ENCODE measurements around the gene NLRP3. TPM values are rescaled to one million over a fixed set of nuclear protein-coding genes. Genes with fewer than 3 reads are reported as not detected.

The NLRP3 gene
- total RNA-seq, 1 experiment from 2014 or later, result 3.8 TPM

GRCh38 chr1:247437551-247438505 is 21.9 kb downstream of the NLRP3 start:
- DNase-seq (ENCODE audit: low read depth), result no peak

- DNase-seq (ENCODE audit: low read depth), result no peak
Observed at GRCh38 chr1:247440001-247440620, 24.1 kb downstream of the NLRP3 start.

- DNase-seq (ENCODE audit: low read depth), result no peak
Observed at GRCh38 chr1:247441606-247442005, 25.6 kb downstream of the NLRP3 start.

GRCh38 chr1:247442164-247442563 is 26.2 kb downstream of the NLRP3 start:
- DNase-seq (ENCODE audit: low read depth), result no peak

GRCh38 chr1:247443641-247444040 is 27.7 kb downstream of the NLRP3 start:
- no peak for DNase-seq (ENCODE audit: low read depth)

GRCh38 chr1:247444571-247444970 is 28.6 kb downstream of the NLRP3 start:
- DNase-seq (ENCODE audit: low read depth), result no peak

DNA sequence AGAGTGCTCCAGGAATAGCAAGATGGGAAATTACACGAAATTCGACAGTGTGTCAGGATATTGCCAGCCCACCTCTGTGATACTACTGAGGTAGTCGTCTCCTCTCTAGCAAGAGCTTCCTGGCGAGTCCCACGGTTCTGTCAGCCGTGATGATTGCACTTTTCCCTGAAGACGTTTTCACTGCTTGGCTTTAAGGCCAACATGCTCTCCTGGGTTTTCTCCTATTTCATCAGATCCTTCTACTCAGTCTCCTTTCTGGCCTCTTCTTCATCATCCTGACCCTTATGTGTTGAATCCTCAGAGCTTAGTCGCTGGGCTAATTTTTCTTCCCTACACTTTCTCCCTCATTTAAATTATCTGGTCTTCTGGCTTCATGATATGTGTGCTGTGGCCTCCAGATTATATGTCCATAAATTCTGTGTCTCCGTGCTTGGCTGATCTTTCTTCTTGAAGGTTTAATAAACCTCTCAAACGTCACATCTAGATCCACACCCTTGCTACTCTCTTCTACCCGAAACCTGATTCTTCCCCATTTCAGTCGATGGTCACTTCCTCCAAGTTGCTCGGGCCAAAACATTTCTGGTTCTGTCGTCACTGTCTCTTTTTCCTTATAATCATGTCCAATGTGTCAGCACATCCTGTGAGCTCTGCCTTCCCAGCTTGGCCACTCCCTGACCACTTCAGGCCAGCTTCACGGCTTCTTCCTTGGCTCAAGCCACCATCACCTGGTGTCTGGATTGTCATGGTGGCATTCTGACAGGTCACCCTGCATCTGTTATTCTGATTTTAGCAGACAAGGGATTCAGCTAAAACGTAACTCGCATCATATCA is 29.8 kb downstream of the NLRP3 start:
- DNase-seq (ENCODE audit: low read depth), result no peak

DNA sequence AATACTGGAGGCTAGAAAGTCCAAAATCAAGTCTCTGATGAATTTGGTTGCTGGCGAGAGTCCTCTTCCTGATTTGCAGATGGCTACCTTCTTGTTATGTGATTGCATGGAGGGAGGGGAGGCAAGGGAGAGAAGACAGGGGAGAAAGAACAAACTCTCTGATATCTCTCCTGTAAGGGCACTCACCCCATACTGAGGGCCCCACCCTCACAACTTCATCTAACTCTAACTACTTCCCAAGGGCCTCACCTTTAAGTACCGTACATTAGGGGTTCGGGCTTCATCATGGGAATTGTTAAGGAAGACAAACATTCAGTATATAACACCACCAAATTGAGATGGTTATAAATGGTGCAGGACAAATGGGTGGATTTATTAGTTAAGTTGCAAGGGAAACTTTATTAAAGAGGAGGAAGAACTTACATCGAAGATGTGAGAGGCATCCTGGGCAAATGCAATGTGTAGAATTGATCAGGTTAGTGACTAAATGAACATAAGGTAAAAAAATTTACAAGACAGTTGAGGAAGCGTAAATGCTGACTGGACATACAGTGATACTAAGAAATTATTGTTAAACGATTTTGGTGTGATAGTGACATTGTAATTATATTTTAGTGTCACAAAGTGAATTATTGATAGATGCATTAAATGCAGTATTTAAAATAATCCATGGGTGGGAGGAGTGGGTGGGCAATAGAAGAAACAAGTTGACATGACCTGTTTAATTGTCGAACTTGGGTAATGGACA is 31.4 kb downstream of the NLRP3 start:
- DNase-seq (ENCODE audit: low read depth), result no peak

DNA sequence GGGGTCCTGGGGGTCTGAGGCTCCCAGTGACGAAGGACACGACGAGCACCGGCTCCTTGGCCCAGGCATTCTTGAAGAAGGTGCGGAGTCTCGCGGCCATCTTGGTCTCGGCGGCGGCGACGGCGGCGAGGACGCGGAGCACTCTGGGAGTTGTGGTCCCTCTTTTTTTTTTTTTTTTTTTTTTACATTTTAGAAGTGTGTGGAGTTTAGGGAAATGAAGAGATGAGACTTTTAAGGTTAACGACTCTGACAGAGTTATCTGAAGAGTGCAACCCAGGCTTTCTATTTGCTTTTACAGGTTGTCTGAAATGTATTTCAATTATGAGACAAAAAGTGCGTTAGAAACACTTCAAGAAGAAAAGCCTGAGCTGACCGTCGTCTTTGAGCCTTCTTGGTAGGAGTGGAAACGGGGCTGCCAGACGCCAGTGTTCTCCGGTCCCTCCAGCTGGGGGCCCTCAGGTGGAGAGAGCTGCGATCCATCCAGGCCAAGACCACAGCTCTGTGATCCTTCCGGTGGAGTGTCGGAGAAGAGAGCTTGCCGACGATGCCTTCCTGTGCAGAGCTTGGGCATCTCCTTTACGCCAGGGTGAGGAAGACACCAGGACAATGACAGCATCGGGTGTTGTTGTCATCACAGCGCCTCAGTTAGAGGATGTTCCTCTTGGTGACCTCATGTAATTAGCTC is 32.3 kb downstream of the NLRP3 start:
- peak; percentile 73 for DNase-seq (ENCODE audit: low read depth)

DNA sequence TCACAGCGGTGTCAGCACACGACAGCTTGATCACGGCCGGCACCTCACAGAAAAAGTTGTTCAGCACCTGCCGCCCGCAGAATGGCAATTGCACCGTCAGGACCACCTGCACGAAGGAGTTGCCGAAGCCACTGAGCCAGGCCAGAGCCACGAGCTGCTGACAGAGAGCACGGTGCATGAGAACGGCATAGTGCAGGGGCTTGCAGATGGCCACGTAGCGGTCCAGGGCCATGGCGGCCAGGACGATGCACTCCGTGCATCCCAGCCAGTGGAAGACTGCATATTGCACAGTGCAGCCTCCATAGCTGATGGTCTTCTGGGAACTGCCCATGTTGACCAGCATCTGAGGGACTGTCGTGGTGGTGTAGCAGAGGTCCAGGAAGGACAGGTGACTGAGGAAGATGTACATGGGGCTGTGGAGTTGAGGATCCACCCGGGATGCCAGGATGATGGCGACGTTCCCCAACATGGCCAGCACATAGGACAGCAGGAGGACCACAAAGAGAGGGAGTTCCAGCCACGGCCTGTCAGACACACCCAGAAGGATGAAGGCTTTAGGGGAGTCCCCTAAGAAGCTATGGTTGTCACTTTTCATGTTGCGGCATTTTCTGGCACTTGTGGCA is 35.5 kb downstream of the NLRP3 start:
- no peak for DNase-seq (ENCODE audit: low read depth)

DNA sequence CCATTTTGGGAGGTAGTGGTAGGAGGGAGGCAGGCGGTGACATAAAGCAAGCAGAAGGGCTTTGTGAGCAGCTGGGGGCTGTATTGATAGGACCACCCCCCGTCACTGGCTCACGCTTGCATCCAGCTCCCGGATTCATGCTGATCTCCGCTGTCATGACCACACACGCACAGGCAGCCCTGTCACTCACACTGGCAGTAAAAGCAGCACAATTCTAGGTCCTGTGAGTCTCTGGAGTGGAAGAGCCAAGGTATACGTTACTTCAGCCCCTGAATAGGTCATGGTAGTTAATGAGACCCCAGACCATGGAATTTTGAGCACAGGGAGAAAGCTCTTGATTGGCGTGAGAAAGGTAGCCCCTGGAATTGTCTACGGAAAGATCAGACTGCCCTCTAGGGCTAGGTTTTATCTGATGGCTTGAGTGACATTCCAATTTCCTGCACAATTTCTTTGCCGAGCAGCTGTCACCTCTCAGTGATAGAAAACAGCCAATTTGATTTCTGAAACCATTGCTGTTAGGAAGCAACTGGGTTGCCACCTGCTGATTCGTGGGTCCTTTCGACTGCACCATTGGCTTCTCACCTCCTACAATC is 36.6 kb downstream of the NLRP3 start:
- DNase-seq (ENCODE audit: low read depth), result no peak

GRCh38 chr1:247453245-247453644 is 37.3 kb downstream of the NLRP3 start:
- DNase-seq (ENCODE audit: low read depth), result no peak

DNA sequence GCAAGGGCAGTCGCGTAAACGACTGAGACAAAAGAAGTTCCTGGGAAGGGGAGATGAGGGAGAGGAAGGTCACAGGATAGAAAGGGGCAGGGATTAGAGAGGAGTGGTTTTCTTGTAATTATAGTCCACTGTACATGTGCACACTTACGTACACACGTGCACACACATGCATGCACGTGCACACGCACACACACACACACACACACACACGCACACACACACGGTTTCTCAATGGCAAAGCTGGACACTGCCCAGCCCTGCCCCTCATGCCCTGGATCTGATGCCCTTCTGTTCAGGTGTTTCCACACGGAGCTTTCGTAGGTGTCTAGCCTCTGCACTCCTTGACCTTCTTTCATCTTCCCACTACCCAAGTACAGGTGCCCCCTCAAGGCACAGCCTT is 38.0 kb downstream of the NLRP3 start:
- DNase-seq (ENCODE audit: low read depth), result no peak

GRCh38 chr1:247456021-247456420 is 40.0 kb downstream of the NLRP3 start:
- no peak for DNase-seq (ENCODE audit: low read depth)

GRCh38 chr1:247456914-247457639 is 41.1 kb downstream of the NLRP3 start:
- DNase-seq (ENCODE audit: low read depth), result peak; percentile 9

DNA sequence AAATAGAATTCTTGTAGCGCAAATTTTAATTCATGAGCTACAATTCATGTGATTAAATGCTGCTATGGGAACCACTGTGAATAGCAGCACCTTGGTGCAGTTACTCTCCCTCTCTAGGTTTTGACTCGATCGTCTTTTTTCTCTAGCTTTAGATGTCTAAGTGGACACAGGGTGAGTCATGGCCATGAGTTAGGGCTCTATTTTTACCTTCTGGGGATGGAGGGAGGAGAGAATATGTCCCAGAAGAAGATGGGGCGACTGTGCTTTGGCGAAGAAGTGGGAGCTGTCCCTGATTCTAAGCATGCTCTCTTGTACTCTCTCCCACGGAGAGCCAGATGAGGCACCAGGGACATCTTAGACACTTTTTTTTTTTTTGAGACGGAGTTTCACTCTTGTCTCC is 43.5 kb downstream of the NLRP3 start:
- no peak for DNase-seq (ENCODE audit: low read depth)

DNA sequence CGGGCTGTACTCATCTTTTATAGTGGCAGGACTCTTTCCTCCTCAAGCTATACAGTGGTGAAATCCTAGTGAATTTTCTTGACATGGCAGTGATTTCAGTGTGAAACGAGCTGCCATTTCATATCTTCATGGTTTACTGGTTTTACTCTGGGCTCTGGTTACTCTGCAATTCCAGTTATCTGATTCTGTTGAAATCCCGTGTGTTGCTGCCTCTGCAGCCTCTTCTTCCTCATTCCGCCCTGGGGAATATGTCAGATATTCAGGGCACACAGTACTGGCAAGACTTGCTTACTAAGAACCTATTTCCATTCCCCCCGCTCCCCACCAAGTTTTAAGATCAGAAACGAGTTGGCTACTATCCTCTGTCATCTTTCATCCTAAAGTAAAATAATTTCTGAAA is 49.8 kb downstream of the NLRP3 start:
- DNase-seq (ENCODE audit: low read depth), result no peak

DNA sequence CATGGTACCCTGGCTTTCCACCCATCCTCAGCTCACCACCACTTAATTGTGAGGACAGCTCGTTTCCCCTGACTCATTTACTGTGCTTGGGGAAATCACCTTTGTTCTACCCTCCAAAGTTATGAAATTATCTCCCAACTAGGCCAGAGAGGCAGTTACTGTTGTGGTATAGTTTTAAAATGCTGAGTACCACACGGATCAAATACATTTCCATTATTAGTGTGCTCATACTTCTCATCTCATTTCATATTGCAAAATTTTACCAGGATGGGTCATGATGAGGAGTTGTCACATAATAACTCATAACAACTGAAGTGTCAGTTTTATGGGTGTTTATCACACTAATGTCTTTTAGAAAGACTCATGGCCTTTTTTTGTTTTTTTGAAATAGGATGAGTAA is 51.2 kb downstream of the NLRP3 start:
- DNase-seq (ENCODE audit: low read depth), result no peak

DNA sequence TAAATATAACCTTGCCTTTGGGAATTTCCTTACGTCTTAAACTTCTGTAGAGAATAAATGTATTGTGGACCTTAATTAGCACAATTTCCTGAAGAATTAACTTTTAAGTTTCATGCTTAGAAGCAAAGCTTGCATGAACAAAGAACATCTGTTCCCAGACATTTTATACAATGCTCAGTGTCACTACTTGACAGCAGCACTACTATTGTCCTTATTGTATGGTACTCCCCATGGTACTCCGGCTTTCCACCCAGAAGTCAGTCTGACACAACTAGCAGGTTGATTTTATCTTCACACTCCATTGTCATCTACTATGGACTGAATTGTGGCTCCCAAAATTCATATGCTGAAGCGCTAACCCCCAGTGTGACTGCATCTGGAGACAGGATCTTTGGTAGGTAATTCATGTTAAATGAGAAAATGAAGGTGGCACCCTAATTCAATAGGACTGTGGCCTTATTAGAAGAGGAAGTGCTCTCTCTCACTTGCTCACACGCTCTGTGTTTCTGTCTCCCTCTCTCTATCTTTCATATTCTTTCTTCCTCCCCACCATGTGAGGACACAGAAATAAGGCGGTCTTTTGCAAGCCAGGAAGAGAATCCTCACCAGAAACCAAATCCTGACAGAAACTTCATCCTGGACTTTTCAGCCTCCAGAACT is 52.6 kb downstream of the NLRP3 start:
- DNase-seq (ENCODE audit: low read depth), result no peak

Data from Daoy (cell line).